HCT116 (cell line): ENCODE results near the gene HOXB7. TPM values are rescaled to one million over a fixed set of nuclear protein-coding genes. Genes with fewer than 3 reads are reported as not detected.

Experiments
- ATAC-seq: fragments of 200-7000 bp; cut with Tn5 transposase; 2 replicates; pipeline ENCODE4 v1.9.1; 2020; ENCODE audit warnings: mild to moderate bottlenecking, moderate library complexity
- BruUV-seq: library from RNA; stranded (reverse); fragments of 400-500 nt; replicated peaks from 2 replicates; lab custom pipeline; 2021; lab: Mats Ljungman, UMichigan
- CTCF ChIA-PET: fragments of 300-600 bp; sonication (Branson Sonifier 250); formaldehyde crosslinking; loops from one replicate; lab custom pipeline; 2021; ENCODE audit warnings: antibody characterized with exemption; lab: Charles Lee
- POLR2A ChIA-PET: fragments of 300-600, 350-600 bp; sonication (Branson Sonifier 250); formaldehyde crosslinking; loops from one replicate; lab custom pipeline; 2021; ENCODE audit warnings: antibody characterized with exemption; lab: Charles Lee
- RAD21 ChIA-PET, 2 experiments: fragments of 300-600 bp; sonication (Branson Sonifier 250); formaldehyde crosslinking; loops; one replicate each; lab custom pipeline; 2023; ENCODE audit warnings: low total read pairs in 2 of 2; ENCODE audit not compliant: uncharacterized antibody in 2 of 2, unreplicated experiment in 2 of 2, low non-redundant PET in 1 of 2; lab: Charles Lee
- DNase-seq: peaks from one replicate; pipeline ENCODE4 v3.0.0-alpha.2; 2010; ENCODE audit warnings: low read depth, low spot score
- H2AFZ ChIP-seq: fragments of 200-600 bp; shearing (Covaris generic), sonication (generic); 2 replicates; pipeline ENCODE4 v1.6.1; 2017; ENCODE audit warnings: low read depth, mixed run types, mixed read lengths, antibody characterized with exemption, low read length; ENCODE audit not compliant: poor library complexity, severe bottlenecking
- H3K27ac ChIP-seq: 2 replicates; pipeline ENCODE4 v1.5.1; 2012; ENCODE audit warnings: low read depth, low read length
- H3K27me3 ChIP-seq: fragments of 200-600 bp; sonication (generic); 2 replicates; pipeline ENCODE4 v1.6.1; 2016; ENCODE audit warnings: mixed run types, low read length, mixed read lengths; ENCODE audit not compliant: insufficient read depth
- H3K36me3 ChIP-seq, 2 experiments: fragments of 200-500 bp in 1 of 2; fragments of 200-600 bp in 1 of 2; sonication (Bioruptor generic) in 1 of 2; sonication (generic) in 1 of 2; 2 replicates each; pipeline versions ENCODE4 v1.5.1 to v1.6.1; 2014 to 2016; ENCODE audit warnings: low read length in 2 of 2, inconsistent platforms in 1 of 2, mixed read lengths in 1 of 2, mixed run types in 1 of 2; ENCODE audit not compliant: insufficient read depth in 2 of 2, control insufficient read depth in 1 of 2
- H3K4me1 ChIP-seq, 2 experiments: fragments of 200-600 bp in 1 of 2; sonication (generic) in 1 of 2; 2 replicates each; pipeline versions ENCODE4 v1.5.1 to v1.6.1; 2012 to 2017; ENCODE audit warnings: low read length in 2 of 2, inconsistent platforms in 1 of 2, mild to moderate bottlenecking in 1 of 2, mixed read lengths in 1 of 2, mixed run types in 1 of 2, moderate library complexity in 1 of 2; ENCODE audit not compliant: insufficient read depth in 2 of 2, control insufficient read depth in 1 of 2
- H3K4me2 ChIP-seq: fragments of 200-600 bp; sonication (generic); 2 replicates; pipeline ENCODE4 v1.6.1; 2017; ENCODE audit warnings: mixed run types, low read length, mixed read lengths
- H3K4me3 ChIP-seq, 2 experiments: fragments of 200-600 bp in 1 of 2; sonication (generic) in 1 of 2; replicated peaks in 1 of 2; 2 replicates each; pipeline ENCODE4 v1.5.1; 2011 to 2016; ENCODE audit warnings: low read length in 2 of 2, control low read depth in 1 of 2, low read depth in 1 of 2, mild to moderate bottlenecking in 1 of 2, mixed read lengths in 1 of 2, mixed run types in 1 of 2
- H3K79me2 ChIP-seq: fragments of 200-600 bp; sonication (generic); 2 replicates; pipeline ENCODE4 v1.6.1; 2017; ENCODE audit warnings: mild to moderate bottlenecking, mixed run types, low read length, moderate library complexity, mixed read lengths; ENCODE audit not compliant: insufficient read depth
- H3K9ac ChIP-seq: fragments of 200-600 bp; sonication (generic); 2 replicates; pipeline ENCODE4 v1.6.1; 2016; ENCODE audit warnings: low read length, mixed read lengths
- H3K9me2 ChIP-seq: fragments of 200-600 bp; sonication (generic), shearing (Covaris generic); 2 replicates; pipeline ENCODE4 v1.6.1; 2017; ENCODE audit warnings: mixed run types, mild to moderate bottlenecking, moderate library complexity; ENCODE audit not compliant: insufficient read depth
- H3K9me3 ChIP-seq, 2 experiments: fragments of 200-500 bp in 1 of 2; fragments of 200-600 bp in 1 of 2; sonication (Bioruptor generic) in 1 of 2; sonication (generic) in 1 of 2; 2 replicates each; pipeline ENCODE4 v1.6.1; 2014 to 2017; ENCODE audit warnings: low read length in 2 of 2, mixed read lengths in 2 of 2, inconsistent platforms in 1 of 2, low read depth in 1 of 2, mild to moderate bottlenecking in 1 of 2, mixed run types in 1 of 2, moderate library complexity in 1 of 2; ENCODE audit not compliant: control insufficient read depth in 1 of 2, insufficient read depth in 1 of 2
- H4K20me1 ChIP-seq: fragments of 200-600 bp; sonication (generic), shearing (Covaris generic); 2 replicates; pipeline ENCODE4 v1.6.1; 2017; ENCODE audit warnings: mixed run types, mild to moderate bottlenecking, moderate library complexity; ENCODE audit not compliant: insufficient read depth
- ATF3 ChIP-seq: IDR thresholded peaks from 2 replicates; pipeline ENCODE4 v1.6.1; 2012
- CTCF ChIP-seq, 3 experiments: fragments of 200-600 bp in 1 of 3; sonication (generic) in 1 of 3; IDR thresholded peaks in 2 of 3; conservative IDR thresholded peaks in 1 of 3; 2 replicates each; pipeline ENCODE4 v1.5.1; 2012 to 2017; ENCODE audit warnings: low read depth in 2 of 3, low read length in 2 of 3, antibody characterized with exemption in 1 of 3, borderline replicate concordance in 1 of 3, control low read depth in 1 of 3, mild to moderate bottlenecking in 1 of 3, mixed read lengths in 1 of 3, mixed run types in 1 of 3, moderate library complexity in 1 of 3; ENCODE audit not compliant: insufficient read depth in 1 of 3
- ELF1 ChIP-seq: IDR thresholded peaks from 2 replicates; pipeline ENCODE4 v1.6.1; 2012; ENCODE audit warnings: low read depth, borderline replicate concordance
- EZH2phosphoT487 ChIP-seq: fragments of 200-600 bp; IDR thresholded peaks from 2 replicates; pipeline ENCODE4 v1.6.1; 2018; ENCODE audit warnings: antibody characterized with exemption, borderline replicate concordance
- FOSL1 ChIP-seq: IDR thresholded peaks from 2 replicates; pipeline ENCODE4 v1.6.1; 2012; ENCODE audit warnings: low read depth
- JUND ChIP-seq: IDR thresholded peaks from 2 replicates; pipeline ENCODE4 v1.6.1; 2012
- POLR2AphosphoS5 ChIP-seq: IDR thresholded peaks from 2 replicates; pipeline ENCODE4 v1.6.1; 2011; ENCODE audit warnings: mild to moderate bottlenecking, low read depth, low read length, moderate library complexity
- RAD21 ChIP-seq: IDR thresholded peaks from 2 replicates; pipeline ENCODE4 v1.6.1; 2012; ENCODE audit warnings: low read depth, mild to moderate bottlenecking
- SIN3A ChIP-seq: IDR thresholded peaks from 2 replicates; pipeline ENCODE4 v1.6.1; 2012; ENCODE audit warnings: low read depth
- ZBTB33 ChIP-seq: IDR thresholded peaks from 2 replicates; pipeline ENCODE4 v1.6.1; 2011; ENCODE audit warnings: mild to moderate bottlenecking, low read length, moderate library complexity; ENCODE audit not compliant: insufficient replicate concordance; ENCODE audit errors: extremely low read depth
- intact Hi-C: fragments of 100-400 bp; cut with micrococcal nuclease; formaldehyde crosslinking; loops from 2 replicates; pipeline ENCODE4 v1.10.0; 2022
- total RNA-seq: library from RNA; stranded (reverse); gene quantifications from one replicate; pipeline ENCODE4 v1.2.1, GENCODE V29; 2021; ENCODE audit not compliant: unreplicated experiment

The HOXB7 gene
- total RNA-seq, 1 experiment from 2014 or later: 33.6 TPM

- ATAC-seq (peak; percentile 33), DNase-seq (no peak)
- Histone ChIP-seq H3K4me3 (no peak overlapping the region), H3K9me2 (no peaks in the 10 kb centered on the region), H3K79me2 (peaks cover 72% of the 10 kb centered on the region), H3K27me3 (no peaks in the 10 kb centered on the region), H3K36me3 (peaks cover 24 to 30% of the 10 kb centered on the region in 2 experiments; a peak in 3 of 4 replicates), H3K27ac (no peak overlapping the region), H3K4me2 (no peak overlapping the region), H3K9ac (no peak overlapping the region), H3K9me3 (no peaks in the 10 kb centered on the region), H3K4me1 (peaks cover 0 to 7% of the 10 kb centered on the region in 2 experiments; a peak in 2 of 4 replicates), H4K20me1 (no peaks in the 10 kb centered on the region), H2AFZ (no peak overlapping the region)
- TF ChIP-seq EZH2phosphoT487 (no peak), JUND (no peak), FOSL1 (no peak), CTCF (IDR thresholded peaks at IDR 0.05 in 2 of 3, conservative IDR thresholded peaks at IDR 0.05 in 1 of 3; ENCODE audit: borderline replicate concordance in 1 of 3, insufficient read depth in 1 of 3, low read depth in 2 of 3, low read length in 2 of 3) (peak in 2 of 3 experiments; percentile 33 to 39; a peak in 4 of 6 replicates), SIN3A (no peak), ELF1 (no peak), ATF3 (no peak), ZBTB33 (no peak), RAD21 (peak; percentile 41), POLR2AphosphoS5 (no peak)
- ChIA-PET RAD21 (interaction anchor here (0.6 to 1.3 kb wide), 4 partner anchors 93 to 378 kb away, joined by 3 to 5 read pairs (median 4); no protein-coding TSS in a partner anchor), CTCF (interaction anchor here (1.3 to 2.2 kb wide), 2 partner anchors 258 to 331 kb away, joined by 5 to 9 read pairs; no protein-coding TSS in a partner anchor), POLR2A (no interaction called here)
- BruUV-seq: no TSS peak
- intact Hi-C loops: no loop called here
Measured at GRCh38 chr17:48593840-48594537, 16.8 kb downstream of the HOXB7 start.
